SU-DHL-6 (cell line): Measurements from ENCODE around the gene PCDHGC4.

ENCODE experiments used
- H2AFZ ChIP-seq: fragments of 200-600 bp; sonication (generic); 2 replicates; pipeline ENCODE4 v1.6.1; 2014; ENCODE audit warnings: low read depth, mild to moderate bottlenecking, moderate library complexity, mixed read lengths, antibody characterized with exemption, low read length; ENCODE audit not compliant: severe bottlenecking
- H3F3A ChIP-seq: fragments of 200-600 bp; shearing (Covaris generic); 2 replicates; pipeline ENCODE4 v1.6.0; 2016; ENCODE audit warnings: antibody characterized with exemption, mild to moderate bottlenecking; ENCODE audit not compliant: insufficient read depth
- H3K27ac ChIP-seq: fragments of 200-600 bp; sonication (generic); 2 replicates; pipeline ENCODE4 v1.5.1; 2016; ENCODE audit warnings: low read depth, mild to moderate bottlenecking, low read length, moderate library complexity, mixed read lengths
- H3K27me3 ChIP-seq: fragments of 200-600 bp; sonication (generic), shearing (Covaris generic); 2 replicates; pipeline ENCODE4 v1.6.0; 2014; ENCODE audit warnings: mild to moderate bottlenecking, low read length
- H3K36me3 ChIP-seq: fragments of 200-600 bp; sonication (generic); 2 replicates; pipeline ENCODE4 v1.6.1; 2014; ENCODE audit warnings: mild to moderate bottlenecking, low read length, mixed read lengths
- H3K4me2 ChIP-seq: fragments of 300-600, 200-600 bp; shearing (Covaris generic), sonication (generic); 2 replicates; pipeline ENCODE4 v1.6.0; 2014; ENCODE audit warnings: low read length, low read depth, mild to moderate bottlenecking; ENCODE audit not compliant: poor library complexity, severe bottlenecking
- H3K4me3 ChIP-seq: fragments of 200-600 bp; sonication (generic); 2 replicates; pipeline ENCODE4 v1.5.1; 2014; ENCODE audit warnings: antibody characterized with exemption, low read length, mild to moderate bottlenecking, mixed read lengths; ENCODE audit not compliant: insufficient read depth, poor library complexity, severe bottlenecking
- H3K79me2 ChIP-seq: fragments of 200-600 bp; sonication (generic); 2 replicates; pipeline ENCODE4 v1.6.1; 2014; ENCODE audit warnings: mild to moderate bottlenecking, low read length, moderate library complexity; ENCODE audit not compliant: insufficient read depth
- H3K9ac ChIP-seq: fragments of 200-600 bp; sonication (generic); 2 replicates; pipeline ENCODE4 v1.7.0; 2014; ENCODE audit warnings: mild to moderate bottlenecking, low read length
- H3K9me2 ChIP-seq: fragments of 200-600 bp; sonication (generic); replicated peaks from 2 replicates; pipeline ENCODE4 v1.6.1; 2014; ENCODE audit warnings: low read length; ENCODE audit not compliant: insufficient read depth
- H3K9me3 ChIP-seq: fragments of 200-600 bp; sonication (generic); 2 replicates; pipeline ENCODE4 v1.6.1; 2014; ENCODE audit warnings: low read length, mixed read lengths; ENCODE audit not compliant: insufficient read depth
- H4K20me1 ChIP-seq: fragments of 200-600 bp; sonication (generic); 2 replicates; pipeline ENCODE4 v1.6.1; 2014; ENCODE audit warnings: low read depth, mild to moderate bottlenecking, antibody characterized with exemption, low read length, moderate library complexity, mixed read lengths
- CTCF ChIP-seq: fragments of 200-600 bp; sonication (generic); IDR thresholded peaks from one replicate; pipeline ENCODE4 v1.5.1; 2017; ENCODE audit warnings: antibody characterized with exemption, mild to moderate bottlenecking, low read length, moderate library complexity; ENCODE audit not compliant: insufficient read depth, poor library complexity, severe bottlenecking
- EZH2phosphoT487 ChIP-seq: fragments of 200-600 bp; sonication (generic), shearing (Covaris generic); conservative IDR thresholded peaks from 2 replicates; pipeline ENCODE4 v1.6.1; 2018; ENCODE audit warnings: mild to moderate bottlenecking, antibody characterized with exemption, low read length, moderate library complexity, mixed read lengths

PCDHGC4 gene

GRCh38 chr5:141489841-141490240 lies 5.0 kb downstream of the PCDHGC4 start:
- Histone ChIP-seq H3K4me2 (no peak overlapping the region), H4K20me1 (no peaks in the 10 kb centered on the region), H3K27ac (no peak overlapping the region), H3K9me2 (no peaks in the 10 kb centered on the region), H3K27me3 (no peaks in the 10 kb centered on the region), H3F3A (peaks cover 6% of the 10 kb centered on the region; the same call in 1 of the 2 replicates), H3K9me3 (no peaks in the 10 kb centered on the region), H2AFZ (no peak overlapping the region), H3K4me3 (no peak overlapping the region), H3K79me2 (peaks cover 36% of the 10 kb centered on the region; the same call in 1 of the 2 replicates), H3K36me3 (no peaks in the 10 kb centered on the region), H3K9ac (no peak overlapping the region)
- TF ChIP-seq CTCF (no peak), EZH2phosphoT487 (no peak)

GRCh38 chr5:141490271-141490670 lies 5.4 kb downstream of the PCDHGC4 start:
- H3K79me2 ChIP-seq: peaks cover 32% of the 10 kb centered on the region; the same call in 1 of the 2 replicates
- no peaks in the 10 kb centered on the region for H4K20me1 ChIP-seq
- no peaks in the 10 kb centered on the region for H3K9me2 ChIP-seq
- no peak overlapping the region for H3K4me2 ChIP-seq
- no peaks in the 10 kb centered on the region for H3K36me3 ChIP-seq
- H3K4me3 ChIP-seq: no peak overlapping the region
- no peak overlapping the region for H2AFZ ChIP-seq
- TF ChIP-seq EZH2phosphoT487: no peak
- no peak for TF ChIP-seq CTCF
- H3K9ac ChIP-seq: no peak overlapping the region
- H3K27me3 ChIP-seq: no peaks in the 10 kb centered on the region
- peaks cover 6% of the 10 kb centered on the region; the same call in 1 of the 2 replicates for H3F3A ChIP-seq
- no peak overlapping the region for H3K27ac ChIP-seq
- no peaks in the 10 kb centered on the region for H3K9me3 ChIP-seq

- Histone ChIP-seq H3K79me2 (peaks cover 30% of the 10 kb centered on the region; the same call in 1 of the 2 replicates), H3K27me3 (no peaks in the 10 kb centered on the region), H3K27ac (no peak overlapping the region; the same call in 1 of the 2 replicates), H3K9ac (peak overlapping the region; percentile 52; the same call in 1 of the 2 replicates), H3K36me3 (no peaks in the 10 kb centered on the region), H3K4me2 (peak overlapping the region; percentile 51), H3K9me2 (no peaks in the 10 kb centered on the region), H3K4me3 (no peak overlapping the region), H4K20me1 (no peaks in the 10 kb centered on the region), H3K9me3 (no peaks in the 10 kb centered on the region), H2AFZ (no peak overlapping the region), H3F3A (peaks cover 8% of the 10 kb centered on the region; the same call in 1 of the 2 replicates)
- TF ChIP-seq EZH2phosphoT487: no peak
- no peak for TF ChIP-seq CTCF
Measured at GRCh38 chr5:141490771-141491170, 5.9 kb downstream of the PCDHGC4 start.
